Stomach smooth muscle (tissue), 2 donors: ENCODE data around the gene MAP1B.

Experiments
- H3K27ac ChIP-seq: one replicate; pipeline ENCODE4 v1.7.0; 2013; ENCODE audit warnings: mild to moderate bottlenecking, low read length, inconsistent platforms
- H3K27me3 ChIP-seq, 2 donors: one replicate each; pipeline ENCODE4 v1.7.0; 2013; ENCODE audit warnings: low read length in 2 of 2; ENCODE audit not compliant: insufficient read depth in 2 of 2, control insufficient read depth in 1 of 2
- H3K36me3 ChIP-seq, 2 donors: one replicate each; pipeline ENCODE4 v1.7.0; 2013; ENCODE audit warnings: low read length in 2 of 2; ENCODE audit not compliant: control insufficient read depth in 2 of 2, insufficient read depth in 2 of 2
- H3K4me1 ChIP-seq: one replicate; pipeline ENCODE4 v1.7.0; 2013; ENCODE audit warnings: low read length; ENCODE audit not compliant: control insufficient read depth, insufficient read depth
- H3K4me3 ChIP-seq, 2 donors: one replicate each; pipeline ENCODE4 v1.7.0; 2013; ENCODE audit warnings: low read length in 2 of 2
- H3K9ac ChIP-seq, 2 donors: one replicate each; pipeline ENCODE4 v1.7.0; 2013; ENCODE audit warnings: low read length in 2 of 2, mild to moderate bottlenecking in 1 of 2
- H3K9me3 ChIP-seq, 2 donors: one replicate each; pipeline ENCODE4 v1.7.0; 2013; ENCODE audit warnings: low read length in 2 of 2; ENCODE audit not compliant: control insufficient read depth in 2 of 2
- donor health status: healthy.
- donor health status: Pancreatic carcinoma.

Gene MAP1B

DNA sequence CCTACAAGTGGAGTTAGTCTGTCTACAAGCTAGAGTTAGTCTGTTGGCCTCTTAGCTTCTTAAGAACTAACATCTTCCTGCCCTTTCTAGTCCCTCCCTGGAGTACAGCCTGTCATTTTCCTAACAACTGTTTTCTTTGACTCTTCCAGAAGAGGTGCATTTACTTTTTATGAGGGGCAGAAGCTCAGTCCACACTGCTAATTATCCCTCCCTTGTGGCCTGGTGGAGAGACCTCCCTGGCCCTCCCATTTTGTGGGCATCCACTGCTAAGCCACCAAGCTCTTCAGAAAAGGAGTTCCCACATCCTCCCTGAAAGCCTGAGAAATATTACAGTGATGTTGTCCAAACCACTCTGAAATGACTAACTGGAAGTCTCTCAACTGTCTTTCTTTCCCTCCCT lies 8.0 kb downstream of the MAP1B start:
- Histone ChIP-seq H3K27me3 (no peaks in the 10 kb centered on the region), H3K36me3 (peaks cover 11 to 23% of the 10 kb centered on the region in 2 donors), H3K4me1 (peaks cover 12% of the 10 kb centered on the region), H3K9me3 (no peaks in the 10 kb centered on the region), H3K4me3 (no peak overlapping the region), H3K27ac (no peak overlapping the region), H3K9ac (no peak overlapping the region)

DNA sequence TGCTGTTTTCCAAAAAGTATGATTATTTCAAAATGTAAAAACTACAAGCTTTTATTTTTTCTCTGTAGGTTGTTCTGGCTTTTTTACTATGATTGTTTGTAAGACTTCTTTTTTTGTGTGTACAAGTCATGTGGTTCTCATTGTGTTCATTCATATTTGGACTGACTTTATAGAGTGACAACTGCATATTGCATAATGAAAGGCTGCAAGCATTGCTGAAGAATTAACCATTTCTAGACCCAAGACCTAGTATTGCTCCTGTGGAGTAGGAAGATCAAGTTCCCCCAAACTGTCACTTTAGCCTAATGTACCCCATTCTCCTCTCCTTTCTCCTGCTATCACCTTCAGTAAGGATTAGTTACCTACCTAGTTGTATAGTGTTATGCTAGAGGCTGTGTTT lies 10.0 kb downstream of the MAP1B start:
- Histone ChIP-seq H3K27me3 (no peaks in the 10 kb centered on the region), H3K36me3 (peaks cover 11 to 27% of the 10 kb centered on the region in 2 donors), H3K27ac (no peak overlapping the region), H3K4me3 (no peak overlapping the region), H3K4me1 (peaks cover 13% of the 10 kb centered on the region), H3K9ac (no peak overlapping the region), H3K9me3 (no peaks in the 10 kb centered on the region)

DNA sequence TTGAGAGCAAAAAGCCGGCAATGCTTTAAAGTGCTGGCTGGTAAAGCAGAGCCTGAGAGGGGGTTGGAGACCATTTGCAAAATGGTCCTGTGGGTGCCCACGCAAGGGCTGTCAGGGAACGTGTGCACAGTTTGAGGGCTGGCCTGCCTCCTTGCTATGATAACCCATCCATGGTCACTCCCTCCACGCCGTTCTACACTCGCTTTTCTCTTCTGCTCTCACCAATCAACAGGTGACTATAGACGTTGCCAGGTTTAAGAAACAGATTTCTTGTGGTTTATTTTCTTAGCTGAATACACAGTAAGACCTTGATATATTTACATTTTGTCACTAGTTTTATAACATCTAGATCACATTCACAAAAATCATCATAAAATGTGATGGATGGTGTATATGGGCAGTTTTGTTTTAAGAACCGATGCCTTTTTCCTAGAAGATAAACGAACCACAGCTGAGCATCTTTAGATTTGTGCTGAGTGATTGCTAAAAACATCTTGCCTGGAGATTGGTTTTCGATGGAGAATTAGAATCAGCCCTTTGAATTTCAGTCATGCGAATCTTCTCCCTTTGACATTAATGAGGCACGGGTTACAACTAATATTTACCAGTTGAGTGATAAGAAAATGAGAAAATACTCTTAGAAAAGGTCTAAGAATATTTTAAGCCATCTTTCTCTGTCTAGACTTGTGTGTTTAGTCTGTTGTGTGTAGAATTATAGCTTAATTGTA lies 13.9 kb downstream of the MAP1B start:
- H3K4me1 ChIP-seq = peaks cover 26% of the 10 kb centered on the region
- H3K36me3 ChIP-seq = peaks cover 6 to 25% of the 10 kb centered on the region in 2 donors
- no peaks in the 10 kb centered on the region for H3K27me3 ChIP-seq
- H3K27ac ChIP-seq = no peak overlapping the region
- no peak overlapping the region for H3K4me3 ChIP-seq
- H3K9me3 ChIP-seq = no peaks in the 10 kb centered on the region
- no peak overlapping the region for H3K9ac ChIP-seq

DNA sequence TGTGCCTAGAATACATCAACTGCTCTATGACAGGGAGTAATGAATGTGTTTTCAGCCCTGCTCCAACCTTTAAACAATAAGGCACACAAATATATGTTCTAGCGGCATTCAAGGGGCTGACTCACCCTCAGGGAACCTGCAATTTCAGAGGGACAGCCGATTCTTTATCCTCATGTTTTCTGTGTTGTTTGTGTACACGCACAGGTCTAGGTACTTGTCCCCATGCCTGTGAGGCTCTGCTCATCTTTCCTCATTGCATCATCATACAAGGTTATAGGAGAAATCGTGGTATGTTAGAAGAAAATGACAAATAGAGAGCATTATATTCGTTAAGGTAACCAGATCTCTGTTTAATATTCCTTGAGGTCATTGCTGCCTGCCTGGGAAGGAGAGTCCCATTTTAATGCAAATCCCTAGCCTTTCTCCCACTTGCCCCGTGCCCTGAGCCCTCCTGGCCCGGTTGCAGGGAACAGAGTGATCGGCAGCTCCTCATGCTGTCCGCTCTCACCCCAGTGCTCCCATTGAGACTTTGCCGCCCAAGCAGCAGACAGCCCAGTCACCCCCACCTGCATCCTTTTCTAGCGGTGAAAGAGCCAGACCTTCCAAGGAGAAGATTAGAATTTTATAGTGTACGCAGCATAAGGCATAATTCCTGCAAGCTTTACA lies 14.6 kb downstream of the MAP1B start:
- Histone ChIP-seq H3K9ac (no peak overlapping the region), H3K9me3 (no peaks in the 10 kb centered on the region), H3K4me1 (peaks cover 26% of the 10 kb centered on the region), H3K27ac (no peak overlapping the region), H3K27me3 (no peaks in the 10 kb centered on the region), H3K4me3 (no peak overlapping the region), H3K36me3 (peaks cover under 1 to 22% of the 10 kb centered on the region in 2 donors)

DNA sequence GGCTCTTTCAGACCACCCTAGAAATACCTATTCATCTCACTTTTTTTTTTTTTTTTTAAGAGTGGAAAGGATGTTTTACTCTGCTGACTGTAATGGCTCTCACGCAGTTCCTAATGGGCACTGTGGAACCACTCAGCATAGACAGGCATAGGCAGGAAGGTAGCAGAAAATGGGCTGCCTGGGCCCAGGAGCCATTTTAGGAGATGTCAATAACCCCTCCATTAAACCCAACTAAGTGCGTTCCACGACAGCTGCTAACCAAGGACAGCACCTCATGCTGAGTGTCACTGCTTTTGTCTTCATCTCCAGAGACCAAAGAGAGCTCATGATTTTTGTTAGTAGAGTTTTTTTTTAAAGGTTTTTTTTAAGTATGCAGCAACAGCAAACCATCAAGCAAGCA lies 15.3 kb downstream of the MAP1B start:
- H3K4me1 ChIP-seq = peaks cover 26% of the 10 kb centered on the region
- peaks cover 0 to 19% of the 10 kb centered on the region in 2 donors for H3K36me3 ChIP-seq
- no peak overlapping the region for H3K27ac ChIP-seq
- no peaks in the 10 kb centered on the region for H3K27me3 ChIP-seq
- H3K9me3 ChIP-seq = no peaks in the 10 kb centered on the region
- H3K9ac ChIP-seq = no peak overlapping the region
- no peak overlapping the region for H3K4me3 ChIP-seq

DNA sequence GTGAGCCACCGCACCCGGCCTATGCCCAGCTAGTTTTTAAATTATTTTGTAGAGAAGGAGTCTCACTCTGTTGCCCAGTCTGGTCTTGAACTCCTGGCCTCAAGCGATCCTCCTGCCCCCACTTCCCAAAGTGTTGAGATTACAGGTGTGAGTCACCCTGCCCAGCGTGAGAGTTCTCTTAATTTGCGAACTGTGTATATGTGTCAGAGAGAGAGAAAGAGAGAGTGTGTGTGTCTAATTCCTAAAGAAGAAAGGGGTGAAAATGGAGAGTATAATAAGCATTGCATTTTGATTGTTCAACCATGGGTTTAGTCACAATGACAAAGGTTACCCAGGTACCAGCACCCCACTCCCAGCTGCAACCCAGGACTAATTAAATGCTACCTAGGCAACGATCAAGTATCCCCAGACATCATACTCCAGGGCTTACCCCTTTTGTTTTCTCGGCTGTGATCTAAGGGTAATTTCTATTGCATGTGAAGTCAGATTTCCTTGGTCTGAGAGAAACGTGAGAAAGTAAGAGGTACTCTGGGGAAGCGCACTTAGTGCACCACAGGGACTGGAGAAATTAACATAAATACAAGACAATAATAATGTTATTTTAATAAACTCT lies 16.6 kb downstream of the MAP1B start:
- H3K27me3 ChIP-seq = no peaks in the 10 kb centered on the region
- peaks cover 26% of the 10 kb centered on the region for H3K4me1 ChIP-seq
- no peak overlapping the region for H3K27ac ChIP-seq
- no peaks in the 10 kb centered on the region for H3K9me3 ChIP-seq
- H3K36me3 ChIP-seq = peaks cover 0 to 15% of the 10 kb centered on the region in 2 donors
- H3K9ac ChIP-seq = no peak overlapping the region
- no peak overlapping the region for H3K4me3 ChIP-seq

DNA sequence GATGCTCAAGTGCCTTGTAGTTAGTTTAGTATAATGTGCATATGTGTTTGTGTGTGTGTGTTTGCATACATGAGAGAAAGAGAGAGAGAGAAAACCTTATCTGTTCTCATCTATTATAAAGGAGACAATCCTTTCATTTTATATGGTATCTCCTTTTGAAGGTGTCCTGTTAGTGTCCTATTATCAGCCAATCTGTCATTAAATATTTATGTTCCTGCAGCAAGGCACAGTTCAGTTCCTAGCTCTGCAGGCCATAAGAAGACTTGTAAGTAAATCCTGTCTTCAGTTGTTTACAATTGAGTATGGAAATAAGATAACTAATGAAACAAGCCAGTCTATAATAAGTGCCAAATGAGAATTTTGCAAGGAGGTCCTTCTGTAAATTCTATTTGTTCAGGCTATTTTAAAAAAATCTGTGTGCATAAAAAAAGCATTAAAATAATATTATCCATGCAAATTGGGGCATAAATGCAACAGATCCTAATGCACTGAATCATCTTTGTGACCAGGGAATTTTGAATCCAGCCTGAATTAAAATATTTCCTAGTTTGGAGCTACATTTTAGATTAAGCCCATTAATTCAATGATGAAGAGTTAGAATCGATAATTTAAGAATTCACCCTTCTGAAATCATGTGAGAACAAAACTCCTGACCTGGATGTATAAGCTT lies 18.1 kb downstream of the MAP1B start:
- Histone ChIP-seq H3K36me3 (peaks cover 0 to 12% of the 10 kb centered on the region in 2 donors), H3K9ac (no peak overlapping the region), H3K27me3 (no peaks in the 10 kb centered on the region), H3K27ac (no peak overlapping the region), H3K9me3 (no peaks in the 10 kb centered on the region), H3K4me3 (no peak overlapping the region), H3K4me1 (peaks cover 29% of the 10 kb centered on the region)

DNA sequence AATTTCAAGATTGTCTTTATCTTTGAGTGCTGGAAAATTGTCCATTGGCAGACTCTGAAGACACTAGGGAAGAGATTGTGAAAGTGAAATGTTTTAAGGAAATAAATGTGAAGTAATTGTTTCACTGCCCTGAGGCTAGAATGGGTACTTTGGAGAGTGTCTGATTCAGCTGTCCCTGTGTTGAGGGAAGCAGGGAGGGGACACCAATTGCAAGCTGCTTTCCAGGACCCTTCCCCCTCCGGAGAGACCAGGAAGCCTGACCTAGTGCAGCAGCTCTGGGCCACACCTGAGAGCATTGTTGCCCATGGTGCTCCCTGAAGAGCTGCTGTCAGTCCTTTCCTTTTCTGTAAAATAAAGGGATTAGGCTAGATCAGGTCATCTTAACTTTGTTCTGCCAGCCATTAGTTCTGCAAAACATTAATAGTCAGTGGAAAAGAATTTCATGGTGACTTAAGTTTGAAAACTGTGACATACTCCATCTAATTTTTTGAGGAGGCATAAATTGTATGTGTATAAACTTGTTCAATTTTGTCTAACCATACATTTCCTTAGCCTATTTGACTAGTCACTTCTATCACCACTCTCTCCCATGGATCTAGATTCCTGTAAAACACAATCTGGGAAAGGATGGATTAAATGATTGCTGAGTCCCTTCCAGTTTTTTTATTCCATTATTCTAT lies 18.8 kb downstream of the MAP1B start:
- Histone ChIP-seq H3K36me3 (peaks cover 0 to 12% of the 10 kb centered on the region in 2 donors), H3K9me3 (no peaks in the 10 kb centered on the region), H3K4me1 (peaks cover 29% of the 10 kb centered on the region), H3K9ac (no peak overlapping the region), H3K27me3 (no peaks in the 10 kb centered on the region), H3K27ac (no peak overlapping the region), H3K4me3 (no peak overlapping the region)

DNA sequence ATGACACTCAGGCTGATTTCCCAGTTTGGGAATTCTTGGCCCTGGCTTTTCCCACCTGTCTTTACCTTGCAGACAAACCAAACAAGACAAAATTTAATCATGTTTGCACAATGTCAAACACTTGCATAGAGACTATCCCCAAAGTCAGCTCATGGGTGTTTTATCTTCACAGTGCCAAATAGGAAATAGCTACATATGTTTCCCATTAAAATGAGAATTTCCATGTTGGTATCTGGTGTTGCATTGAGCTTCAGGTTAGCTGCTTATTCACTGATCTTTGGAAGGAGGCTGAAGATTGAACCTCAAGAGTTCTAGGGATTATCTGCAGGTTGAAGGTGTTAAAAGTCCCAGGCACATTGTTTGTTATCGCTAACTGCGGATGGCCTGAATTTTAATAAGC lies 19.5 kb downstream of the MAP1B start:
- no peak overlapping the region for H3K27ac ChIP-seq
- H3K27me3 ChIP-seq = no peaks in the 10 kb centered on the region
- H3K4me1 ChIP-seq = peaks cover 27% of the 10 kb centered on the region
- no peak overlapping the region for H3K4me3 ChIP-seq
- peaks cover 0 to 11% of the 10 kb centered on the region in 2 donors for H3K36me3 ChIP-seq
- H3K9ac ChIP-seq = no peak overlapping the region
- H3K9me3 ChIP-seq = no peaks in the 10 kb centered on the region

DNA sequence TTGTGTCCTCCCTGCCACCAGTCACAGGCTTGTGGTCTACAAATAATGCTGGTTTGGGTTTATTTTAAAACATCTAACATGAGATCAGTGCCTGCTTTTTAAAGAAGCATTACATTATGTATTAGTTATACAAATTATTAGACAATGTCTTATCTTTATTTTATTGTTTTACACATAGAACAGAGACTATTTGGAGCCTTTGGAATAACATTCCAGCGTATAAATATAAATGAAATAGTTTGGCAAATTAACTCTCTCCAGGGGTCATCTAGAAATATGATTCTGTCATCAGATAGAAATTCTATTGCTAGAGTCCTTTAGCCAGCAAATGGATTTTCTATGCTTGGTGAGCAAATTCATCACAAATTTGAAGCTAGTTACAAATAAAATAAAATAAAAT lies 22.4 kb downstream of the MAP1B start:
- H3K4me3 ChIP-seq = no peak overlapping the region

More for the DNA sequence above, 22.4 kb downstream of the MAP1B start:
- Histone ChIP-seq H3K36me3 (no peaks in the 10 kb centered on the region), H3K4me1 (peaks cover 14% of the 10 kb centered on the region), H3K27ac (no peak overlapping the region), H3K9me3 (no peaks in the 10 kb centered on the region), H3K9ac (no peak overlapping the region), H3K27me3 (no peaks in the 10 kb centered on the region)
